ENCODE measurements around the gene TMEM41B.
"Not testable (repeated sequence)": the region's sequence is repeated elsewhere in the genome, so short reads cannot be mapped to it uniquely, and the experiment has no call there.

- TF ChIP-seq, protein P1, sequence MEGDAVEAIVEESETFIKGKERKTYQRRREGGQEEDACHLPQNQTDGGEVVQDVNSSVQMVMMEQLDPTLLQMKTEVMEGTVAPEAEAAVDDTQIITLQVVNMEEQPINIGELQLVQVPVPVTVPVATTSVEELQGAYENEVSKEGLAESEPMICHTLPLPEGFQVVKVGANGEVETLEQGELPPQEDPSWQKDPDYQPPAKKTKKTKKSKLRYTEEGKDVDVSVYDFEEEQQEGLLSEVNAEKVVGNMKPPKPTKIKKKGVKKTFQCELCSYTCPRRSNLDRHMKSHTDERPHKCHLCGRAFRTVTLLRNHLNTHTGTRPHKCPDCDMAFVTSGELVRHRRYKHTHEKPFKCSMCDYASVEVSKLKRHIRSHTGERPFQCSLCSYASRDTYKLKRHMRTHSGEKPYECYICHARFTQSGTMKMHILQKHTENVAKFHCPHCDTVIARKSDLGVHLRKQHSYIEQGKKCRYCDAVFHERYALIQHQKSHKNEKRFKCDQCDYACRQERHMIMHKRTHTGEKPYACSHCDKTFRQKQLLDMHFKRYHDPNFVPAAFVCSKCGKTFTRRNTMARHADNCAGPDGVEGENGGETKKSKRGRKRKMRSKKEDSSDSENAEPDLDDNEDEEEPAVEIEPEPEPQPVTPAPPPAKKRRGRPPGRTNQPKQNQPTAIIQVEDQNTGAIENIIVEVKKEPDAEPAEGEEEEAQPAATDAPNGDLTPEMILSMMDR (conservative IDR thresholded peaks at IDR 0.05) = not testable (repeated sequence)
- TF ChIP-seq ZFX (IDR thresholded peaks at IDR 0.05) = not testable (repeated sequence)
These were observed 78.2 kb downstream of the TMEM41B start for GRCh38 chr11:9236242-9236641.
